RWPE1 (cell line): Measurements from ENCODE around the gene CCBE1.
"Not testable (repeated sequence)": the region's sequence is repeated elsewhere in the genome, so short reads cannot be mapped to it uniquely, and the experiment has no call there.

ENCODE experiments used
- CTCF ChIA-PET: fragments of 350-600 bp; sonication (Branson Sonifier 250); formaldehyde crosslinking; extraction: SDS; loops from one replicate; lab custom pipeline; 2021; lab: Yijun Ruan, JAX
- POLR2A ChIA-PET: fragments of 400-600 bp; formaldehyde crosslinking; extraction: SDS; loops from one replicate; lab custom pipeline; 2020; ENCODE audit warnings: antibody characterized with exemption; ENCODE audit not compliant: low non-redundant PET; lab: Yijun Ruan, JAX
- DNase-seq: peaks from one replicate; pipeline ENCODE4 v3.0.0; 2012; ENCODE audit warnings: low spot score
- H3K27ac ChIP-seq: fragments of 450-650 bp; 2 replicates; pipeline ENCODE4 v1.5.1; 2017
- CTCF ChIP-seq: fragments of 450-650 bp; conservative IDR thresholded peaks from 2 replicates; pipeline ENCODE4 v1.5.1; 2017; ENCODE audit warnings: low read depth, mild to moderate bottlenecking

The CCBE1 gene

GRCh38 chr18:59657012-59657411 lies 40.2 kb downstream of the CCBE1 start:
- no peak for DNase-seq
- CTCF ChIA-PET, result no interaction called here
- POLR2A ChIA-PET, result no interaction called here
- no peak for TF ChIP-seq CTCF
- H3K27ac ChIP-seq, result no peak overlapping the region

- DNase-seq, result no peak
- no peak for TF ChIP-seq CTCF
- no peak overlapping the region for H3K27ac ChIP-seq
- ChIA-PET CTCF (no interaction called here), POLR2A (no interaction called here)
These were observed 40.8 kb downstream of the CCBE1 start for GRCh38 chr18:59656373-59656887.

- no peak for TF ChIP-seq CTCF
- no peak overlapping the region for H3K27ac ChIP-seq
- no peak for DNase-seq
- ChIA-PET CTCF (no interaction called here), POLR2A (no interaction called here)
These were observed 41.5 kb downstream of the CCBE1 start for GRCh38 chr18:59655676-59656075.

- no peak overlapping the region for H3K27ac ChIP-seq
- CTCF ChIA-PET, result no interaction called here
- no peak for TF ChIP-seq CTCF
- POLR2A ChIA-PET, result no interaction called here
- no peak for DNase-seq
These were observed 46.2 kb downstream of the CCBE1 start for GRCh38 chr18:59651071-59651470.

GRCh38 chr18:59650266-59650820 lies 46.9 kb downstream of the CCBE1 start:
- DNase-seq, result no peak
- H3K27ac ChIP-seq, result no peak overlapping the region
- ChIA-PET POLR2A (no interaction called here), CTCF (no interaction called here)
- no peak for TF ChIP-seq CTCF

GRCh38 chr18:59649591-59649990 lies 47.6 kb downstream of the CCBE1 start:
- ChIA-PET POLR2A (no interaction called here), CTCF (interaction anchor here (0.6 to 0.8 kb wide), 2 partner anchors 48 to 585 kb away, joined by 3 read pairs; partner anchors contain the start of gene CCBE1)
- no peak overlapping the region for H3K27ac ChIP-seq
- DNase-seq, result no peak
- TF ChIP-seq CTCF, result no peak

GRCh38 chr18:59648469-59648868 lies 48.8 kb downstream of the CCBE1 start:
- POLR2A ChIA-PET, CTCF ChIA-PET: not testable (repeated sequence)

More at GRCh38 chr18:59648469-59648868, 48.8 kb downstream of the CCBE1 start:
- not testable (repeated sequence) for H3K27ac ChIP-seq, DNase-seq
